Upper lobe of left lung (tissue), 4 donors: ENCODE results near the gene GDNF.

Experiments
- CTCF ChIP-seq, 6 experiments: fragments of 450-650 bp in 4 of 6; fragments of 200-600 bp in 2 of 6; sonication (generic) in 2 of 6; IDR thresholded peaks; one replicate each; pipeline ENCODE4 v1.5.1; 2016 to 2019; ENCODE audit warnings: antibody characterized with exemption in 6 of 6
- EP300 ChIP-seq, 4 donors: sonication (generic); formaldehyde crosslinking; IDR thresholded peaks; one replicate each; pipeline ENCODE4 v1.5.1; 2017; ENCODE audit warnings: antibody characterized with exemption in 4 of 4, control low read depth in 2 of 4
- POLR2A ChIP-seq, 4 donors: fragments of 450-650 bp; IDR thresholded peaks; one replicate each; pipeline ENCODE4 v1.5.1; 2016 to 2017; ENCODE audit warnings: antibody characterized with exemption in 4 of 4, mild to moderate bottlenecking in 2 of 4
- POLR2AphosphoS5 ChIP-seq, 2 donors: sonication (generic); formaldehyde crosslinking; IDR thresholded peaks; one replicate each; pipeline ENCODE4 v1.5.1; 2017; ENCODE audit warnings: antibody characterized with exemption in 2 of 2

- TF ChIP-seq CTCF (IDR thresholded peaks at IDR 0.05) (no peak), POLR2A (IDR thresholded peaks at IDR 0.05) (no peak), EP300 (IDR thresholded peaks at IDR 0.05) (no peak), POLR2AphosphoS5 (IDR thresholded peaks at IDR 0.05) (no peak)
These were observed 62.3 kb downstream of the GDNF start for GRCh38 chr5:37777432-37778130.
